GM15510 (cell line): ENCODE measurements around the gene ARHGEF7.

Source experiments
- POLR2A ChIP-seq: IDR thresholded peaks from 3 replicates; pipeline ENCODE4 v1.6.1; 2011; ENCODE audit warnings: borderline replicate concordance; ENCODE audit not compliant: insufficient read length; ENCODE audit errors: extremely low read depth

ARHGEF7 gene

GRCh38 chr13:111186305-111186935 lies 71.3 kb downstream of the ARHGEF7 start:
- TF ChIP-seq POLR2A = no peak

- no peak for TF ChIP-seq POLR2A
Measured at GRCh38 chr13:111187960-111188541, 72.9 kb downstream of the ARHGEF7 start.

- TF ChIP-seq POLR2A = no peak
Measured at GRCh38 chr13:111201304-111201940, 86.3 kb downstream of the ARHGEF7 start.

- no peak for TF ChIP-seq POLR2A
Measured at GRCh38 chr13:111202156-111202621, 87.1 kb downstream of the ARHGEF7 start.

- TF ChIP-seq POLR2A = no peak
Measured at GRCh38 chr13:111202745-111203144, 87.6 kb downstream of the ARHGEF7 start.

GRCh38 chr13:111203736-111204389 lies 88.8 kb downstream of the ARHGEF7 start:
- no peak for TF ChIP-seq POLR2A

GRCh38 chr13:111204438-111205177 lies 89.5 kb downstream of the ARHGEF7 start:
- TF ChIP-seq POLR2A = no peak

GRCh38 chr13:111206148-111206547 lies 91.0 kb downstream of the ARHGEF7 start:
- TF ChIP-seq POLR2A = no peak

GRCh38 chr13:111209613-111210012 lies 94.5 kb downstream of the ARHGEF7 start:
- TF ChIP-seq POLR2A = no peak

GRCh38 chr13:111210091-111210490 lies 95.0 kb downstream of the ARHGEF7 start:
- TF ChIP-seq POLR2A = no peak

- TF ChIP-seq POLR2A = no peak
Measured at GRCh38 chr13:111210544-111211469, 95.7 kb downstream of the ARHGEF7 start.

- TF ChIP-seq POLR2A = no peak
Measured at GRCh38 chr13:111211789-111212516, 96.8 kb downstream of the ARHGEF7 start.

GRCh38 chr13:111212517-111212873 lies 97.4 kb downstream of the ARHGEF7 start:
- TF ChIP-seq POLR2A = no peak
